Activated CD4-positive, alpha-beta T cell treated with anti-CD3 and anti-CD28 coated beads, Interleukin-2, amount 10 ng/mL, durations not matched to agents 7 days and 5 days (primary cell): Measurements from ENCODE around the gene NECAB2. TPM values are rescaled to one million over a fixed set of nuclear protein-coding genes. Genes with fewer than 3 reads are reported as not detected.

ENCODE experiments used
- CTCF ChIA-PET: fragments of 350-600 bp; sonication (Branson Sonifier 250); formaldehyde crosslinking; loops from one replicate; lab custom pipeline; 2021; ENCODE audit warnings: antibody characterized with exemption; lab: Charles Lee
- POLR2A ChIA-PET: fragments of 350-600 bp; sonication (Branson Sonifier 250); formaldehyde crosslinking; loops from one replicate; lab custom pipeline; 2021; ENCODE audit warnings: antibody characterized with exemption; lab: Charles Lee
- DNase-seq: peaks from one replicate; pipeline ENCODE4 v3.0.0-alpha.2; 2020
- H3K27ac Mint-ChIP-seq: one replicate; pipeline ENCODE4 v1.8.0; 2021; ENCODE audit warnings: mild to moderate bottlenecking, moderate library complexity, mixed read lengths
- H3K27me3 Mint-ChIP-seq: one replicate; pipeline ENCODE4 v1.8.0; 2021; ENCODE audit warnings: mixed read lengths
- H3K36me3 Mint-ChIP-seq: one replicate; pipeline ENCODE4 v1.8.0; 2021; ENCODE audit warnings: low read depth, mixed read lengths
- H3K4me1 Mint-ChIP-seq: one replicate; pipeline ENCODE4 v1.8.0; 2021; ENCODE audit warnings: mixed read lengths
- H3K4me3 Mint-ChIP-seq: one replicate; pipeline ENCODE4 v1.8.0; 2021; ENCODE audit warnings: mild to moderate bottlenecking, moderate library complexity, mixed read lengths
- H3K9me3 Mint-ChIP-seq: one replicate; pipeline ENCODE4 v1.8.0; 2021; ENCODE audit warnings: mixed read lengths
- total RNA-seq, 2 experiments: library from RNA; stranded (reverse); gene quantifications; one replicate each; pipeline ENCODE4 v1.2.3, GENCODE V29; 2021

NECAB2 gene
- total RNA-seq, 2 experiments from 2014 or later = not detected

DNA sequence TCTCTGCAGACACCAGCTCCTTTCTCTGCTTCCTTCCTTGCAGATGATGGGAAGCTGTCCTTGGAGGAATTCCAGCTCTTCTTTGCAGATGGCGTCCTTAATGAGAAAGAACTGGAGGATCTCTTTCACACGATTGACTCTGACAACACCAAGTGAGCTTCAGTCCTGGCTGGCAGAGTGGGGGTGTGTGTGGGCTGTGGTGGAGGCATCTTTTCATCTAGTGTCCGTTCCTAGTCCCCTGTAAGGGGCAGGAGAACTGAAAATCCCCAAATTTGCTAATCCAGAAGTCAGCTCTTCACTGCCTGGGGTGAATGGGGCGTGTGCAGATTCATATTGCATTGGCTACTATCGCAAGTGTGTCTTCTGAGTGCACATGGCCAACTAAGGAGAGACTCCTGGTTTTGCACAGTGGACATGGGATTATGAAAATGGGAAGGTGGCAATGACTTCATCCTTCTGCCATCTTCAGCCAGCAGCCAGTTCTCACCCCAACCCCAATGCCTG is 10.4 kb downstream of the NECAB2 start:
- no peak overlapping the region for H3K27ac Mint-ChIP-seq
- no peaks in the 10 kb centered on the region for H3K36me3 Mint-ChIP-seq
- no peak overlapping the region for H3K4me3 Mint-ChIP-seq
- POLR2A ChIA-PET = no interaction called here
- no peaks in the 10 kb centered on the region for H3K27me3 Mint-ChIP-seq
- CTCF ChIA-PET = interaction anchor here (1.0 kb wide), 1 partner anchor 72 kb away, joined by 4 read pairs; no protein-coding TSS in a partner anchor
- DNase-seq = no peak
- H3K4me1 Mint-ChIP-seq = no peaks in the 10 kb centered on the region
- H3K9me3 Mint-ChIP-seq = peaks cover 13% of the 10 kb centered on the region

DNA sequence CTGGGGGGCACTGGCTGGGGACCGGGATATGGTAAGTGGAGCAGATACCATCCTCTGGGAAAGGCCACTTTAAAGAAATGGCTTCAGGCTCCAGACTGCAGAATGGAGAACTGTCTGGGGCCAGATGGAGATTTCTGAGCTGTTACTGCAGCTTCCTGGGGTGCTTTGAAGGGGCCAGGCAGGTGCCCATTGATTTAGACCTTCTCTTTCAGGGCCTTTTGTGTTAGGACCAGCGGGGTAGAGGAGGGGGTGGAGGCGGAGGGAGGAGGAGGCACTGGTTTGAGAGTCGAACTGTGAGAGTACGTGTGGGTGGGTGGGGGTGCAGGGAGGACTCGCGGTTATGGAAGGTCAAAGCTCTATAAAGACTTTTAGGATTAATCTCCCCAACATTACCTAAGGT is 11.4 kb downstream of the NECAB2 start:
- no peak overlapping the region for H3K4me3 Mint-ChIP-seq
- H3K27me3 Mint-ChIP-seq = no peaks in the 10 kb centered on the region
- no peaks in the 10 kb centered on the region for H3K36me3 Mint-ChIP-seq
- DNase-seq = no peak
- H3K9me3 Mint-ChIP-seq = peaks cover 13% of the 10 kb centered on the region
- H3K4me1 Mint-ChIP-seq = no peaks in the 10 kb centered on the region
- ChIA-PET CTCF (interaction anchor here (1.0 kb wide), 1 partner anchor 71 kb away, joined by 4 read pairs; no protein-coding TSS in a partner anchor), POLR2A (no interaction called here)
- H3K27ac Mint-ChIP-seq = no peak overlapping the region

- Mint-ChIP-seq H3K27me3 (no peaks in the 10 kb centered on the region), H3K4me1 (no peaks in the 10 kb centered on the region), H3K4me3 (no peak overlapping the region), H3K36me3 (no peaks in the 10 kb centered on the region), H3K27ac (no peak overlapping the region), H3K9me3 (peaks cover 13% of the 10 kb centered on the region)
- CTCF ChIA-PET = no interaction called here
- no peak for DNase-seq
- POLR2A ChIA-PET = no interaction called here
Observed at GRCh38 chr16:83980794-83981193, 12.8 kb downstream of the NECAB2 start.

DNA sequence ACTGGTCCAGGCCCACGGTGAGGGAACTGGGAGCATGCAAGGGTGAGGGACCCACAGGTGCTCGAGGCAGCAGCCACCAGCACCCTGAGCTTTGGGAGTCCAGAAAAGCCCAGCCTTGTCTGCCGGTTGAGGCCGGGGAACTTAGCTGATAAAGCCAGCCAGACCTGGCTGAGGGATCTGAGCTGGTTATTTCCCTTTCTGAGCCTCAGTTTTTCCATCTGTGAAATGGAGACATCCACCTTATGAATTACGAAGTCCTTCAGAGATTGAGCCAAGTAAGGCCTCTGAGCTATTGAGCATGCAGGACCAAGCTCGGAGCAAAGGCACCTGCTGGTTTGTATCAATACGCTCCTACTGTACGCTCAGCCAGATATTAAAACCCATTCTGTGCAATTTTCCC is 13.8 kb downstream of the NECAB2 start:
- Mint-ChIP-seq H3K27ac (no peak overlapping the region), H3K4me1 (no peaks in the 10 kb centered on the region), H3K4me3 (no peak overlapping the region), H3K36me3 (no peaks in the 10 kb centered on the region), H3K27me3 (peaks cover 3% of the 10 kb centered on the region), H3K9me3 (peaks cover 13% of the 10 kb centered on the region)
- POLR2A ChIA-PET = no interaction called here
- CTCF ChIA-PET = no interaction called here
- no peak for DNase-seq

DNA sequence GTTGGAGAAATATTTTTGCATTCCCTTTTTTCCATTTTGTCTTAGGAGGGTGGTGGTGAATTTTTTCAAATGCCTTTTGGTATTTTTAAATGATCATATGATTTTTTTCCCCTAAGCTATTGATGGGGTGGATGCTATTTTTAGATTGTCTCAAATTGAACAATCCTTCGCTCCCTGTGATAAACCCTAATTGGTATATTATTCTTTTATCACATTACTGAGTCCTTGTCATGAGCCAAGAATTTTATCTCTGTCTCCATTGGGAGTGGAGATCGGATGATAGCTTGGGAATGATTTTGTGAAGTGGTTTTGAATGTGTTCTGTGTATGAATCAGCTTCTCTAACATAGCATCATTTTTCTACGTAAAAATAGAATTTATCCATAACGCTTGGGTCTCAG is 15.4 kb downstream of the NECAB2 start:
- Mint-ChIP-seq H3K27ac (no peak overlapping the region), H3K27me3 (peaks cover 11% of the 10 kb centered on the region), H3K4me3 (no peak overlapping the region), H3K4me1 (no peaks in the 10 kb centered on the region), H3K9me3 (peaks cover 5% of the 10 kb centered on the region), H3K36me3 (no peaks in the 10 kb centered on the region)
- no peak for DNase-seq
- ChIA-PET CTCF (interaction anchor here (2.0 kb wide), 1 partner anchor 18 kb away, joined by 5 read pairs; no protein-coding TSS in a partner anchor), POLR2A (no interaction called here)

DNA sequence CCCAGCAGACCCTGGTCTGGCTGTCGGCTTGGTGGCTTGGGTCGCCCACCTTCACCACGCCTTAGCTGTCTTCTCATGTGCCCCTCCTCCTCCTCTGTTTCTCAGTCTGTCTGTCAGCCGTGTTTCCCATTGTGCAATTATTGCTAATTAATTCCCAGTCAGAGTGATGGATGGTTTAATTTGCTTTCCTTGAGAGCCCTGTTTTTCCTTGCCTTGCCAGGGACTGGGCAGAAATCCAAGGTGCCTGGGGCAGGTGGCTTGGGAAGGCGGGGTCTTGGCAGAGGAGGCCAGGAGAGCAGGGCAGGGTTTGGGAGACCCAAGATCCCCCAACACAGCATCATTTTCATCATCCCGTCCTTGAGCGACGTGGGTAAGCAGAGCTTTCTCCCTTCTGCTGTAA is 21.3 kb downstream of the NECAB2 start:
- Mint-ChIP-seq H3K4me3 (no peak overlapping the region), H3K27me3 (peaks cover 32% of the 10 kb centered on the region), H3K36me3 (no peaks in the 10 kb centered on the region), H3K27ac (no peak overlapping the region), H3K9me3 (no peaks in the 10 kb centered on the region), H3K4me1 (no peaks in the 10 kb centered on the region)
- CTCF ChIA-PET = no interaction called here
- no peak for DNase-seq
- POLR2A ChIA-PET = no interaction called here

DNA sequence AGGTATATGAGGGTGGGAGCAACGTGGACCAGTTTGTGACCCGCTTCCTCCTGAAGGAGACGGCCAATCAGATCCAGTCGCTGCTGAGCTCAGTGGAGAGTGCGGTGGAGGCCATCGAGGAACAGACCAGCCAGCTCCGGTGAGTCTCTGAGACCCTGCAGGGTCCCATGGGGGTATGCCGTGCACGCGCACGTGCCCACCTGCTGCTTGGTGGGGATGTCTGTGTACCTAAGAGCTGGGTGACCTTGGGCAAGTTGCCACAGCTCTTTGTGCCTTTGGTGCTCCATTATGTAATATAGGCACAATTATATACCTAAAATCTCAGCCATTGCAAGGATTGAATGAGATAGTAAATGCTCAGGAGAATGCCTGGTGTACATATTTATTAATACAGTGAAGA is 22.4 kb downstream of the NECAB2 start:
- Mint-ChIP-seq H3K4me3 (no peak overlapping the region), H3K27ac (no peak overlapping the region), H3K9me3 (no peaks in the 10 kb centered on the region), H3K27me3 (peaks cover 39% of the 10 kb centered on the region), H3K4me1 (no peaks in the 10 kb centered on the region), H3K36me3 (no peaks in the 10 kb centered on the region)
- POLR2A ChIA-PET = no interaction called here
- CTCF ChIA-PET = no interaction called here
- DNase-seq = no peak

DNA sequence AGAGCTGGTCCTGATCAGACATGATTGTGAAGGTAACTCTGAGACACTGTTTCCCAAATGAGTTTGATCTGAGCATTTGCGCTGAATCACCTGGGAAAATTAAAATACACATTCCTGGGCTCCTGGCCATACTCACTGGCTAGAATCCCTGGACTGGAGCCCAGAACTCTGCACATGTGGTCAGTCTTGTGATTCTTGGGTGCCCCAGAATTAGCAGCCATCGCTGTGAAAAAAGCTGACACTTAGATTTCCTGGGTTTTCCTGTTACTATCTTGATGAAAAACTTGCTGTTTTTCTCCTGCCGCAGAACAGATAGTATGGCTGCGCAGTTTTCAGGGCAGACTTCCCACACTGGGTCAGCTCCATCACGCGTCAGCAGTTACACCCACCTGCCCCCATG is 24.6 kb downstream of the NECAB2 start:
- H3K4me1 Mint-ChIP-seq = no peaks in the 10 kb centered on the region
- ChIA-PET CTCF (interaction anchor here (1.0 kb wide), 1 partner anchor 28 kb away, joined by 5 read pairs; no protein-coding TSS in a partner anchor), POLR2A (no interaction called here)
- H3K4me3 Mint-ChIP-seq = no peak overlapping the region
- no peaks in the 10 kb centered on the region for H3K36me3 Mint-ChIP-seq
- H3K9me3 Mint-ChIP-seq = no peaks in the 10 kb centered on the region
- DNase-seq = no peak
- peaks cover 43% of the 10 kb centered on the region for H3K27me3 Mint-ChIP-seq
- no peak overlapping the region for H3K27ac Mint-ChIP-seq

GRCh38 chr16:83994087-83994486 is 26.0 kb downstream of the NECAB2 start:
- no peak overlapping the region for H3K27ac Mint-ChIP-seq
- H3K4me1 Mint-ChIP-seq = no peaks in the 10 kb centered on the region
- ChIA-PET CTCF (interaction anchor here (1.0 kb wide), 1 partner anchor 22 kb away, joined by 3 read pairs; no protein-coding TSS in a partner anchor), POLR2A (no interaction called here)
- no peak overlapping the region for H3K4me3 Mint-ChIP-seq
- H3K27me3 Mint-ChIP-seq = peaks cover 30% of the 10 kb centered on the region
- no peaks in the 10 kb centered on the region for H3K9me3 Mint-ChIP-seq
- H3K36me3 Mint-ChIP-seq = no peaks in the 10 kb centered on the region
- DNase-seq = no peak

GRCh38 chr16:83994703-83995102 is 26.7 kb downstream of the NECAB2 start:
- H3K4me3 Mint-ChIP-seq = no peak overlapping the region
- ChIA-PET CTCF (no interaction called here), POLR2A (no interaction called here)
- no peaks in the 10 kb centered on the region for H3K36me3 Mint-ChIP-seq
- no peak for DNase-seq
- H3K27ac Mint-ChIP-seq = no peak overlapping the region
- H3K9me3 Mint-ChIP-seq = no peaks in the 10 kb centered on the region
- peaks cover 28% of the 10 kb centered on the region for H3K27me3 Mint-ChIP-seq
- no peaks in the 10 kb centered on the region for H3K4me1 Mint-ChIP-seq

- POLR2A ChIA-PET = no interaction called here
Observed at GRCh38 chr16:83995754-83996153, 27.7 kb downstream of the NECAB2 start.

DNA sequence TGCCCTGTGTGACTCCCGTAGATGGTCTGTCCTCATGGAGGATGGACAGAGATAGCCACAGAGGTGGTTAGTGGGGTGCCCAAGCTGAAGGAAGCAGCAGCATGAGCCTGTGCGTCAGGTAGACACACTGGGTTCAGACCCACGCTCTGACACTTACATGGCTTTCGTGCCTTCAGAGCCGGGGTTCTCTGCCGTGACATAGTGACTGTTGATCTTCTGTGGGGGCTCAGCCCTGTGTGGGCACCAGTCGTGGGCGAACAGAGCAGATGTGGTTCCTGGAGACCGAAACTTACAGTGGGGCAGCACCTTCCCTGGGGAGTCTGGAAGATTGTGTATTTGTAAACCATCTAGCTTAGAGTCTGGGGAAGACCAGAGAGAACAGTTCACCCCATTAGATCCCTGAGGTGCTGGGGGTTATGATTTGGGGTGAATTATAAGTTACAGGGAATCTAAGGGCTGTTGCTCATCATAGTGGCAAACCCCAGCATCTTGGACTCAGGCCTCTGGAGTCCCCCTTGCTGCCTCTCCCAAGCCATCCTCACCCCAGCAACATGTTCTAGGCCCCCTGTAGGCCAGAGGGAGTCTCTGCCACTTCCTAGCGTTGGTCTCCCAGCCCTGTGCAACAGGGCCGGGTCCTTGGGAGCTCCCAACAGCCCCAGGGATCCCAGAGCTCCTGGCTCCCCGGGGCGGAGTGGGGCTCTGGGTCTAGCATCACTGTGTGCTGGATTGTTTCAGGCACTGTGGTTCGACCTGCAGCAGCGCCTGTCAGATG is 28.6 kb downstream of the NECAB2 start:
- POLR2A ChIA-PET = no interaction called here
- no peaks in the 10 kb centered on the region for H3K9me3 Mint-ChIP-seq
- H3K36me3 Mint-ChIP-seq = no peaks in the 10 kb centered on the region
- H3K4me1 Mint-ChIP-seq = no peaks in the 10 kb centered on the region
- no peak for DNase-seq
- H3K27ac Mint-ChIP-seq = no peak overlapping the region
- H3K4me3 Mint-ChIP-seq = no peak overlapping the region
- H3K27me3 Mint-ChIP-seq = peaks cover 24% of the 10 kb centered on the region
- CTCF ChIA-PET = no interaction called here

More at GRCh38 chr16:83995754-83996153, 27.7 kb downstream of the NECAB2 start:
- Mint-ChIP-seq H3K36me3 (no peaks in the 10 kb centered on the region), H3K27ac (no peak overlapping the region), H3K4me3 (no peak overlapping the region), H3K9me3 (no peaks in the 10 kb centered on the region), H3K4me1 (no peaks in the 10 kb centered on the region), H3K27me3 (peaks cover 24% of the 10 kb centered on the region)
- CTCF ChIA-PET = no interaction called here
- DNase-seq = no peak

DNA sequence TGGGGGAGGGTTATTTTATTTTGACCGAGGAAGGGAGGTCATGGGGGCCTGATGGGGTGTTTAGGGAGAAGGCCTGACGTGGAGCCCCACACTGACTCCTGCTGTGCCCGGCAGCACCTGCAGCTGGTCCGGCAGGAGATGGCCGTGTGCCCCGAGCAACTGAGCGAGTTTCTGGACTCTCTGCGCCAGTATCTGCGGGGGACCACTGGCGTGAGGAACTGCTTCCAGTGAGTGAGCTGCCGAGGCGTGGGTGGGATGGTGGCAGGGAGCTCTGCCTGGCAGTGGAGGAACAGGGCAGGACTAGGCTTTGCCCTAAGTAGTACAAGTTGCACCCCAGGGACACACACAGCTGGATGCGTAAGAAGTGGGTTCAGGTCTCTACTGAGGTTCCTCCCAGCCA is 30.0 kb downstream of the NECAB2 start:
- ChIA-PET CTCF (interaction anchor here (0.6 kb wide), 1 partner anchor 1287 kb away, joined by 3 read pairs; no protein-coding TSS in a partner anchor), POLR2A (no interaction called here)
- Mint-ChIP-seq H3K27ac (no peak overlapping the region), H3K9me3 (no peaks in the 10 kb centered on the region), H3K27me3 (peaks cover 22% of the 10 kb centered on the region), H3K36me3 (no peaks in the 10 kb centered on the region), H3K4me3 (no peak overlapping the region), H3K4me1 (no peaks in the 10 kb centered on the region)
- DNase-seq = no peak
